A549 treated with dexamethasone at 1 μM for 4 hours (cell line): ENCODE results near the gene STRAP. TPM values are rescaled to one million over a fixed set of nuclear protein-coding genes. Genes with fewer than 3 reads are reported as not detected.

ENCODE experiments used
- total RNA-seq: library from RNA; stranded (reverse); fragments of 200-300 nt; extraction: Qiagen RNA extraction; gene quantifications from 5 replicates; pipeline ENCODE4 v1.2.3, GENCODE V29; 2022

STRAP gene
- 194 to 211 TPM (median 200 TPM) in 5 replicates for total RNA-seq

DNA sequence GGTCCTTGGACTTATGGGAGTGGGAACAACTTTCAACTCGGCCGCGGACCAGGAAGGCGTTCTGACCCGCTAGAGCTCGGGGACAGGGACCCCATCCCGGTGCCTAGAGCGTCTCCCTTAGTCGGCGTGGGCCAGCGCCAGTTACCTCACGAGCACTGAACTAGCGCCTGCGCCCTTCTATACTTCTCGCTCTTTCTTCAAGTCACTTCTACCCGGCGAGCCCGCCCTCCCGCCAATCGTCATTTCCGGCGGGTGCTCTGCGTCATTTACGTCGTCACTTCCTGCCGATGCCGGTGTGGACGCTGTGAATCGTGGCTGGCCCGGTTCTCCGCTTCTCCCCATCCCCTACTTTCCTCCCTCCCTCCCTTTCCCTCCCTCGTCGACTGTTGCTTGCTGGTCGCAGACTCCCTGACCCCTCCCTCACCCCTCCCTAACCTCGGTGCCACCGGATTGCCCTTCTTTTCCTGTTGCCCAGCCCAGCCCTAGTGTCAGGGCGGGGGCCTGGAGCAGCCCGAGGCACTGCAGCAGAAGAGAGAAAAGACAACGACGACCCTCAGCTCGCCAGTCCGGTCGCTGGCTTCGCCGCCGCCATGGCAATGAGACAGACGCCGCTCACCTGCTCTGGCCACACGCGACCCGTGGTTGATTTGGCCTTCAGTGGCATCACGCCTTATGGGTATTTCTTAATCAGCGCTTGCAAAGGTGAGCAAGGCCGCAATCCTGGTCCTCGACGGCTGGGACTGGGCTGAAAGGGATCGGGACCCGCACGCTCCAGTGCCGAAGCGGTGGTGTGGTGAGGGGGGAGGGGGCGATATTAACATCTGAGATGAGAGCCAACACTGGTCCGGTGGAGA, at the start of gene STRAP:
STRAP (plus strand) TSS at position 270 of the 854 bp plus-strand sequence; CDS start at position 591, 321 bp downstream.

GRCh38 chr12:15910864-15911721, 28.9 kb downstream of the STRAP start, which contains the start of gene DERA:
Gene DERA (plus strand): TSS chr12:15911332. CDS start chr12:15911384, 52 bp downstream.

Other genes with a start within 250 kb of the STRAP start
- gene EPS8, start 93.0 kb upstream of the STRAP start, total RNA-seq = 44.0 to 58.2 TPM (median 49.0 TPM) in 5 replicates
- gene DERA, start 28.9 kb downstream of the STRAP start, total RNA-seq = 41.0 to 51.3 TPM (median 43.6 TPM) in 5 replicates